ENCODE measurements around the gene ZNF90.
"Not testable (repeated sequence)": the region's sequence is repeated elsewhere in the genome, so short reads cannot be mapped to it uniquely, and the experiment has no call there.

DNA sequence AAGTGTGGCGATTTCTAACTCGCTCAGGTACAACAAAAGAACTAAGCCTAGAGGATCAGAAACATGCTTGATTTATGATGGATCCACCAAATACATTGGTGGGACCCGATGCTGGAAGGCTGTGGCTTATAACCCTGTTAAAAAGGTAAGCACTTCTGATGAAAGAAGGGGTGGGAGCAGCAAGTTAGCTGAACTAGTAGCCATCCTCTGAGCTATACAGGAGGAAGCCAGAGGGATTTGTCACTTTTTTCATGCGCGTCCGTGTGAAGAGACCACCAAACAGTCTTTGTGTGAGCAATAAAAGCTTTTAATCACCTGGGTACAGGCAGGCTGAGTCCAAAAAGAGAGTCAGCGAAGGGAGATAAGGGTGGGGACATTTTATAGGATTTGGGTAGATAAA, 9.2 kb upstream of the ZNF90 start:
- TF ChIP-seq, protein P1, sequence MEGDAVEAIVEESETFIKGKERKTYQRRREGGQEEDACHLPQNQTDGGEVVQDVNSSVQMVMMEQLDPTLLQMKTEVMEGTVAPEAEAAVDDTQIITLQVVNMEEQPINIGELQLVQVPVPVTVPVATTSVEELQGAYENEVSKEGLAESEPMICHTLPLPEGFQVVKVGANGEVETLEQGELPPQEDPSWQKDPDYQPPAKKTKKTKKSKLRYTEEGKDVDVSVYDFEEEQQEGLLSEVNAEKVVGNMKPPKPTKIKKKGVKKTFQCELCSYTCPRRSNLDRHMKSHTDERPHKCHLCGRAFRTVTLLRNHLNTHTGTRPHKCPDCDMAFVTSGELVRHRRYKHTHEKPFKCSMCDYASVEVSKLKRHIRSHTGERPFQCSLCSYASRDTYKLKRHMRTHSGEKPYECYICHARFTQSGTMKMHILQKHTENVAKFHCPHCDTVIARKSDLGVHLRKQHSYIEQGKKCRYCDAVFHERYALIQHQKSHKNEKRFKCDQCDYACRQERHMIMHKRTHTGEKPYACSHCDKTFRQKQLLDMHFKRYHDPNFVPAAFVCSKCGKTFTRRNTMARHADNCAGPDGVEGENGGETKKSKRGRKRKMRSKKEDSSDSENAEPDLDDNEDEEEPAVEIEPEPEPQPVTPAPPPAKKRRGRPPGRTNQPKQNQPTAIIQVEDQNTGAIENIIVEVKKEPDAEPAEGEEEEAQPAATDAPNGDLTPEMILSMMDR (conservative IDR thresholded peaks at IDR 0.05 in 1 of 2, IDR thresholded peaks at IDR 0.05 in 1 of 2; ENCODE audit: extremely low read depth in 1 of 2, insufficient read depth in 1 of 2, low read depth in 1 of 2, low read length in 2 of 2): not testable (repeated sequence)
- TF ChIP-seq EZH2 (IDR thresholded peaks at IDR 0.05; ENCODE audit: borderline replicate concordance, low read length): not testable (repeated sequence)

All from mammary epithelial cell (primary cell).